ENCODE measurements around the gene JOSD2.
A peak's percentile ranks its signal among the peaks of the same experiment; 100 is the strongest.

JOSD2 gene

GRCh38 chr19:50488389-50489194 lies 22.4 kb downstream of the JOSD2 start:
- DNase-seq (ENCODE audit: insufficient read length, low spot score) (no peak), FAIRE-seq (no peak)
- TF ChIP-seq, protein P1, sequence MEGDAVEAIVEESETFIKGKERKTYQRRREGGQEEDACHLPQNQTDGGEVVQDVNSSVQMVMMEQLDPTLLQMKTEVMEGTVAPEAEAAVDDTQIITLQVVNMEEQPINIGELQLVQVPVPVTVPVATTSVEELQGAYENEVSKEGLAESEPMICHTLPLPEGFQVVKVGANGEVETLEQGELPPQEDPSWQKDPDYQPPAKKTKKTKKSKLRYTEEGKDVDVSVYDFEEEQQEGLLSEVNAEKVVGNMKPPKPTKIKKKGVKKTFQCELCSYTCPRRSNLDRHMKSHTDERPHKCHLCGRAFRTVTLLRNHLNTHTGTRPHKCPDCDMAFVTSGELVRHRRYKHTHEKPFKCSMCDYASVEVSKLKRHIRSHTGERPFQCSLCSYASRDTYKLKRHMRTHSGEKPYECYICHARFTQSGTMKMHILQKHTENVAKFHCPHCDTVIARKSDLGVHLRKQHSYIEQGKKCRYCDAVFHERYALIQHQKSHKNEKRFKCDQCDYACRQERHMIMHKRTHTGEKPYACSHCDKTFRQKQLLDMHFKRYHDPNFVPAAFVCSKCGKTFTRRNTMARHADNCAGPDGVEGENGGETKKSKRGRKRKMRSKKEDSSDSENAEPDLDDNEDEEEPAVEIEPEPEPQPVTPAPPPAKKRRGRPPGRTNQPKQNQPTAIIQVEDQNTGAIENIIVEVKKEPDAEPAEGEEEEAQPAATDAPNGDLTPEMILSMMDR (IDR thresholded peaks at IDR 0.05; ENCODE audit: insufficient read depth, missing control alignments): no peak

GRCh38 chr19:50486823-50487515 lies 24.0 kb downstream of the JOSD2 start:
- FAIRE-seq (no peak), DNase-seq (ENCODE audit: insufficient read length, low spot score) (no peak)
- TF ChIP-seq, protein P1 (IDR thresholded peaks at IDR 0.05; ENCODE audit: insufficient read depth, missing control alignments): peak; percentile 12

- DNase-seq (ENCODE audit: insufficient read length, low spot score): no peak
- TF ChIP-seq, protein P1 (IDR thresholded peaks at IDR 0.05; ENCODE audit: insufficient read depth, missing control alignments): no peak
- no peak for FAIRE-seq
Measured at GRCh38 chr19:50485284-50485955, 25.6 kb downstream of the JOSD2 start.

DNA sequence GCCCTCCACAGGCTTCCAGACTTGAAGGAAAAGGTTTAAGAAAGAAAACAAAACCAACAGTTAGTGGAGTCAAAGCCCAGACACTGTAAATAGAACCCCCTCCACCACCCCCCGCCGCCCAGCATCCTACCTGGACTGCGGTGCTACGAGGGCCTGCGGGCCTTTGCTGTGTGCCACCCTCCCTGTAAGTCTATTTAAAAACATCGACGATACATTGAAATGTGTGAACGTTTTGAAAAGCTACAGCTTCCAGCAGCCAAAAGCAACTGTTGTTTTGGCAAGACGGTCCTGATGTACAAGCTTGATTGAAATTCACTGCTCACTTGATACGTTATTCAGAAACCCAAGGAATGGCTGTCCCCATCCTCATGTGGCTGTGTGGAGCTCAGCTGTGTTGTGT lies 28.1 kb downstream of the JOSD2 start:
- no peak for DNase-seq (ENCODE audit: insufficient read length, low spot score)
- TF ChIP-seq, protein P1 (IDR thresholded peaks at IDR 0.05; ENCODE audit: insufficient read depth, missing control alignments): no peak
- FAIRE-seq: no peak

DNA sequence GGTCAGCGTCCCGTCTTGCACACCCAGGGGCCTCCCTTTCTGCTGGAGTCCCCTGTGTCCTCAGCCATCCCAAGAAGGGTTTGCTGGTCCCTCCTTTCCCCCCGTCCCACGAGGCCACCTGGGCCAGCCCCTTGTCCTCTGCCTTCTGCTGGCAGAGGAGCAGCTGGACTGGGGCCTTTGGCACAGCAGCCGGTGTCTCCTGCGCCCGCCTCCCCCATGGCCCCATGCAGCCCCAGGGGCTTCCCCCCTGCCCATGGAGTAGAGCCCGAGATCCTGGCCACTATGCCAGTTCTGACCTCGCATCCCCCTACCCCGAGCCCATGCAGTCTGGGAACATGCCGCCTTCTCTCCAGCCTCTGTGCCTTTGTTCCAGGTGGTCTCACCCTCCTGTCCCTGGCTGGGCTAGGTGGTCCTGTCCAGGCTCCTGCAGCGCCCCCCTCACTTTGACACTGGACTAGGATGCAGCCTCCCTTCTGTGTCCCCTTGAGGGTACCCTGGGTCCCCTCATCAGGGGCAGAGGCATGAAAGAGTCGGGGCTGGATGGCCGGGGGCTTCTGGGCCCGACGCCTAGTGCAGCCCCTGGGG lies 28.6 kb downstream of the JOSD2 start:
- TF ChIP-seq, protein P1 (IDR thresholded peaks at IDR 0.05; ENCODE audit: insufficient read depth, missing control alignments): no peak
- DNase-seq (ENCODE audit: insufficient read length, low spot score): no peak
- no peak for FAIRE-seq

GRCh38 chr19:50481351-50482149 lies 29.4 kb downstream of the JOSD2 start:
- FAIRE-seq (no peak), DNase-seq (ENCODE audit: insufficient read length, low spot score) (no peak)
- TF ChIP-seq, protein P1 (IDR thresholded peaks at IDR 0.05; ENCODE audit: insufficient read depth, missing control alignments): no peak

Data from D721Med (cell line).